ENCODE data around the gene KRT26.
"Not testable (repeated sequence)": the region's sequence is repeated elsewhere in the genome, so short reads cannot be mapped to it uniquely, and the experiment has no call there.

Gene KRT26

GRCh38 chr17:40760105-40761016 lies 11.6 kb downstream of the KRT26 start:
- TF ChIP-seq MAX (IDR thresholded peaks at IDR 0.05; ENCODE audit: low read depth, low read length) (no peak), POLR2A (IDR thresholded peaks at IDR 0.05; ENCODE audit: extremely low read depth, insufficient read length) (no peak), CTCF (IDR thresholded peaks at IDR 0.05; ENCODE audit: low read depth, low read length) (no peak), MYC (IDR thresholded peaks at IDR 0.05; ENCODE audit: low read depth, low read length) (no peak)
- no peak overlapping the region for H3K4me3 ChIP-seq (ENCODE audit: low read depth, low read length)
- no peak for DNase-seq (ENCODE audit: low read depth)

DNA sequence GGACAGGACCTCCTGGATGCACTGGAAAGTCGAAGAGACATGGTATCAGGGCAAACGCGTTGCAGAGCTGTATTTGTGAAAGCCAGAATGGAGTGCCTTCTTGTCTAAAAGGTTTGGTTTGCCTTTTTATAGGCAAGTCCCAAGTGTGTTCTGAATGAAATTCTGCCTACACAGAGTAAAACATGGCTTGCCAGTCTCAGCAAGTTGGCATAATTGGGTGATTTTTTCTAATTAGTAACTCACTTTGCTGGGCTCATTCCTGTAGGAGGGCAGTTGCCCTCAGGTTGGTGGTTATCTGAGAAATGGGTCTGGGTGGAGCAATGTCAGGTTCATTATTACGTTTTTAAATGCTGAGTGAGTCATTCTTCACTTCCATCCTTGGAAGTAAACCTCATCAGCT lies 16.8 kb downstream of the KRT26 start, which contains the start of gene KRT25:
TSS of gene KRT25 (minus strand) at position 101 of the 400 bp plus-strand sequence. CDS start at position 41, 60 bp downstream.
- H3K4me3 ChIP-seq (ENCODE audit: low read depth, low read length): no peak within 1 kb of the TSS

DNA sequence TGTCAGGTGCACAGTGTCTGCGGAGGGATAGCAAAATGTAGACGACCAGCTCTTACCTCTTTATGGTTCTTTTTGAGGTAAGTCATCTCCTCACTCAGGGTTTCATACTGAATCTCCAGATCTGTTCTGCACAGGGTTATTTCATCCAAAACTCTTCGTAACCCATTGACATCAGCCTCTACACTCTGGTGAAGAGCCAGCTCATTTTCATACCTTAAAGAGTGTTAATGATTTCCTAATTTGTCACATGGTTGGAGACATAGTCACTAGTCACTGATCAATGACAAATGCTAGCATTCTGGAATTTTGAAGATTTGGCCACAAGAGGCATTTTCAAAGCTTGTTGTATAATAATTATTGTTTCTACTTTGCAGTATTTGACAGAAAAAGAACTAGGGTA lies 18.2 kb downstream of the KRT26 start:
- H3K4me3 ChIP-seq (ENCODE audit: low read depth, low read length): no peak overlapping the region
- no peak for DNase-seq (ENCODE audit: low read depth)
- no peak for TF ChIP-seq CTCF (IDR thresholded peaks at IDR 0.05; ENCODE audit: low read depth, low read length)
- TF ChIP-seq MAX (IDR thresholded peaks at IDR 0.05; ENCODE audit: low read depth, low read length): no peak
- TF ChIP-seq POLR2A (IDR thresholded peaks at IDR 0.05; ENCODE audit: extremely low read depth, insufficient read length): no peak
- TF ChIP-seq MYC (IDR thresholded peaks at IDR 0.05; ENCODE audit: low read depth, low read length): no peak

More for the DNA sequence above, 16.8 kb downstream of the KRT26 start, which contains the start of gene KRT25:
- TF ChIP-seq MYC (IDR thresholded peaks at IDR 0.05; ENCODE audit: low read depth, low read length): no peak
- TF ChIP-seq POLR2A (IDR thresholded peaks at IDR 0.05; ENCODE audit: extremely low read depth, insufficient read length): no peak
- TF ChIP-seq MAX (IDR thresholded peaks at IDR 0.05; ENCODE audit: low read depth, low read length): no peak
- no peak for TF ChIP-seq CTCF (IDR thresholded peaks at IDR 0.05; ENCODE audit: low read depth, low read length)
- no peak for DNase-seq (ENCODE audit: low read depth)

- no peak for DNase-seq (ENCODE audit: low read depth)
- no peak for TF ChIP-seq POLR2A (IDR thresholded peaks at IDR 0.05; ENCODE audit: extremely low read depth, insufficient read length)
- no peak for TF ChIP-seq MAX (IDR thresholded peaks at IDR 0.05; ENCODE audit: low read depth, low read length)
- no peak for TF ChIP-seq MYC (IDR thresholded peaks at IDR 0.05; ENCODE audit: low read depth, low read length)
- no peak overlapping the region for H3K4me3 ChIP-seq (ENCODE audit: low read depth, low read length)
Measured at GRCh38 chr17:40751065-40751464, 20.9 kb downstream of the KRT26 start.

- no peak overlapping the region for H3K4me3 ChIP-seq (ENCODE audit: low read depth, low read length)
- DNase-seq (ENCODE audit: low read depth): no peak
- TF ChIP-seq MAX (IDR thresholded peaks at IDR 0.05; ENCODE audit: low read depth, low read length) (no peak), POLR2A (IDR thresholded peaks at IDR 0.05; ENCODE audit: extremely low read depth, insufficient read length) (no peak), MYC (IDR thresholded peaks at IDR 0.05; ENCODE audit: low read depth, low read length) (no peak), CTCF (IDR thresholded peaks at IDR 0.05; ENCODE audit: low read depth, low read length) (no peak)
Measured at GRCh38 chr17:40750391-40750790, 21.6 kb downstream of the KRT26 start.

DNA sequence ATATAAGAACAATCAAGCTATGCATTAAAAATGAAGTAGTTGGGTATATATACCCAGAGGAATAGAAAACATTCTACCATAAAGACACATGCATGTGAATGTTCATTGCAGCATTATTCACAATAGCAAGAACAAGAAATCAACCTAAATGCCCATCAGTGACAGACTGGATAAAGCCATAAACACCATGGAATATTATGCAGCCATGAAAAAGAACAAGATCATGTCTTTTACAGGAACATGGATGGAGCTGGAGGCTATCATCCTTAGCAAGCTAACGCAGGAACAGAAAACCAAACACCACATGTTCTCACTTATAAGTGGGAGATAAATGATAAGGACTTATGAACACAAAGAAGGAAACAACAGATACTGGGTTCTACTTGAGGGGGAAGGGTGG lies 23.3 kb downstream of the KRT26 start:
- not testable (repeated sequence) for H3K4me3 ChIP-seq (ENCODE audit: low read depth, low read length); DNase-seq (ENCODE audit: low read depth)

All from NB4 (cell line).